HG03139 (cell line): ENCODE data around the gene CLASP2.
"Not testable (repeated sequence)": the region's sequence is repeated elsewhere in the genome, so short reads cannot be mapped to it uniquely, and the experiment has no call there.

Source experiments
- ATAC-seq: cut with Tn5 transposase; IDR thresholded peaks from one replicate; pipeline ENCODE4 v1.9.1; 2021; ENCODE audit not compliant: unreplicated experiment

Gene CLASP2

GRCh38 chr3:33459577-33459976 is 258.5 kb downstream of the CLASP2 start:
- not testable (repeated sequence) for ATAC-seq

- ATAC-seq: no peak
These were observed 259.6 kb downstream of the CLASP2 start for GRCh38 chr3:33458446-33458845.

DNA sequence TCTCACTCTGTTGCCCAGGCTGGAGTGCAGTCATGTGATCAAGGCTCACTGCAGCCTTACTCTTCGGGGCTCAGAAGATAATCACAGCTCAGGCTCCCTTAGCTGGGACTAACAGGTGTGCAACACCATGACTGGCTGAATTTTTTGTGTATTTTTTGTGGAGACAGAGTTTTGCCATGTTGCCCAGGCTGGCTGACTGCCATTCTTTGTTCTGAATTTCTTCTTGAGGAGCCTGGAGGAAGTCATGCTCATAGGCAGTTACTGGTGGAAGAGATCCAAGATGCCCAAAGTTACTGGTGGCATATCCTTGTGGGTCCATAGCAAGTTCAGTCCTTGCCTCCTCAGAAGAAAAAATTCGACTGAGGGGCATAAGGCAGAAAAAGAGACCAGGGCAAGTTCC is 261.3 kb downstream of the CLASP2 start:
- ATAC-seq: no peak

- no peak for ATAC-seq
These were observed 264.7 kb downstream of the CLASP2 start for GRCh38 chr3:33453331-33453761.

- not testable (repeated sequence) for ATAC-seq
These were observed 266.1 kb downstream of the CLASP2 start for GRCh38 chr3:33451994-33452393.

DNA sequence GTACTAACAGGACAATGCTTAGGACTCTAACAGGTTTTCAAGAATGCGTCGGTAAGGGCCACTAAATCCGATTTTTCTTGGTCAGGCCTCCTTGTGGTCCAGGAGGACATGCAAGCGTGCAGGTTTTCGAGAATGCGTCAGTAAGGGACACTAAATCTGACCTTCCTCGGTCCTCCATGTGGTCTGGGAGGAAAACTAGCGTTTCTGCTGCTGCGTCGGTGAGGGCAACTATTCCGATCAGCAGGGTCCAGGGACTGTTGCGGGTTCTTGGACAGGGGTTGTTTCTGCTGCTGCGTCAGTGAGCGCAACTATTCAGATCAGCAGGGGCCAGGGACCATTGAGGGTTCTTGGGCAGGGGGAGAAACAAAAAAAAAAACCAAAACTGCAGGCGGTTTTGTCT is 270.1 kb downstream of the CLASP2 start:
- ATAC-seq: no peak

DNA sequence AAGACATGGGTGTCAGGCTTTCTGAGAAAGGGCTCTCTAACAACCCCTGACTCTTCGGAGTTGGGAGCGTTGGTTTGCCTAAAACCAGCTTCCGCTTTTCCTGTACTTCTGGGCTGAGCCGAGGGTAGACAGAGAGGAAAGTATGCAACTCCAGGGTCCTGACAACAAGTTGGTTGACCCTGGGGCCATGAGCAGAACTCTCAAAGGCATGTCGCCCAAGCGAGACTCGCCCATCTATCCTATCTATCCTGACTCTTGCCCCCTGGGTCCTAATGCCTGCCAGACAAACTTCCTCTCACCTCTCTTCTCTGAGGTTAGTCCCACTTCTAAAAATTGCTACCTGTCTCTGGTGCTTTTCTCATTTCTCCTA is 270.8 kb downstream of the CLASP2 start:
- not testable (repeated sequence) for ATAC-seq
